ENCODE measurements around the gene OXTR. TPM values are rescaled to one million over a fixed set of nuclear protein-coding genes. Genes with fewer than 3 reads are reported as not detected.
"Not testable (repeated sequence)": the region's sequence is repeated elsewhere in the genome, so short reads cannot be mapped to it uniquely, and the experiment has no call there.

Gene OXTR
- total RNA-seq, 2 donors from 2014 or later = 0.62 to 1.5 TPM

DNA sequence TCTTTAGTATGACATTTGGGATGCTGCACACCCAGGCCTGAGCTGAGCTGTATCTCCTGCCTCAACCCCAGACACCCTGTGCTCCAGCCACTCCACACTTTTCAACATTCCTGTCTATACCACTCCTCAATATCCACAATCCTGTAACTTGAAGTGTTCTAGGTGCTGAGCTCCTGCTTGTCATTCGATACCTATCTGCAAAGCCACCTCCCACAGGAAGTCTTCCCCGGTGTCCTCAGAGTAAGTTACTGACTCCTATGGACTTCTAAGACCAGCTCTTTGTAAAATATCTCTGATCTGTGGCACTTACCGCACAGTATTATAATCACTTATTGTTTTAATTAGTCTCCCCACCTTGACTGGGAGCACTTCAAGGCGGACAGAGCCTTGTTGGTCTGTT lies 37.0 kb downstream of the OXTR start:
- H3K27me3 Mint-ChIP-seq (ENCODE audit: low read depth) = no peaks in the 10 kb centered on the region
- no peak overlapping the region for H3K4me3 Mint-ChIP-seq
- H3K36me3 Mint-ChIP-seq (ENCODE audit: insufficient read depth in 2 of 2) = no peaks in the 10 kb centered on the region
- no peak overlapping the region for H3K27ac Mint-ChIP-seq
- no peak for DNase-seq
- H3K4me1 Mint-ChIP-seq (ENCODE audit: low read depth) = no peaks in the 10 kb centered on the region
- no peaks in the 10 kb centered on the region for H3K9me3 Mint-ChIP-seq
- ATAC-seq (replicated peaks in 1 of 2) = no peak

DNA sequence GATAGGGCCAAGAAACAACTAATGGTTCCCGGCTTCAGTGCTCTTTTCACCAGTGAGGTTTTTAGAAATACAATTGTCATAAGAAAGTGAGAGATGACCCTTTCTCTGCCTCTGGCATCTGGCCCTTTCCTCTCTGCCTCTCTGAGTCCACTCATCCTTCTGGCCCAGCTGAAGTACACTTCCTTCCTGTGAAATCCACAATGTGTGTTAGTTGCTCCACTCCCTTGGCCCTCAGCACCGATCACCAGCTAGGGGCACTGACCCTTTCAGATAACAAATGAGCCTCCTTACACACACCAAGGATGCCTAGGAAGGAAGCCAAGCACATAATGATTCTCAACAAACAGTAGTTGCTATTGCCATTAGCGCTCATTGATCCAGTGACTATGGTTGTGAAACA lies 38.8 kb downstream of the OXTR start:
- no peak for ATAC-seq (replicated peaks in 1 of 2)
- Mint-ChIP-seq H3K27ac (no peak overlapping the region), H3K27me3 (ENCODE audit: low read depth) (no peaks in the 10 kb centered on the region), H3K9me3 (peaks cover 0 to 4% of the 10 kb centered on the region in 2 donors), H3K36me3 (ENCODE audit: insufficient read depth in 2 of 2) (no peaks in the 10 kb centered on the region), H3K4me1 (ENCODE audit: low read depth) (no peaks in the 10 kb centered on the region), H3K4me3 (no peak overlapping the region)
- no peak for DNase-seq

- no peak overlapping the region for H3K27ac Mint-ChIP-seq
- peaks cover 0 to 5% of the 10 kb centered on the region in 2 donors for H3K9me3 Mint-ChIP-seq
- no peaks in the 10 kb centered on the region for H3K4me1 Mint-ChIP-seq (ENCODE audit: low read depth)
- H3K4me3 Mint-ChIP-seq = no peak overlapping the region
- no peaks in the 10 kb centered on the region for H3K36me3 Mint-ChIP-seq (ENCODE audit: insufficient read depth in 2 of 2)
- no peaks in the 10 kb centered on the region for H3K27me3 Mint-ChIP-seq (ENCODE audit: low read depth)
- DNase-seq (no peak), ATAC-seq (replicated peaks in 1 of 2) (no peak)
Measured at GRCh38 chr3:8729479-8729878, 39.9 kb downstream of the OXTR start.

DNA sequence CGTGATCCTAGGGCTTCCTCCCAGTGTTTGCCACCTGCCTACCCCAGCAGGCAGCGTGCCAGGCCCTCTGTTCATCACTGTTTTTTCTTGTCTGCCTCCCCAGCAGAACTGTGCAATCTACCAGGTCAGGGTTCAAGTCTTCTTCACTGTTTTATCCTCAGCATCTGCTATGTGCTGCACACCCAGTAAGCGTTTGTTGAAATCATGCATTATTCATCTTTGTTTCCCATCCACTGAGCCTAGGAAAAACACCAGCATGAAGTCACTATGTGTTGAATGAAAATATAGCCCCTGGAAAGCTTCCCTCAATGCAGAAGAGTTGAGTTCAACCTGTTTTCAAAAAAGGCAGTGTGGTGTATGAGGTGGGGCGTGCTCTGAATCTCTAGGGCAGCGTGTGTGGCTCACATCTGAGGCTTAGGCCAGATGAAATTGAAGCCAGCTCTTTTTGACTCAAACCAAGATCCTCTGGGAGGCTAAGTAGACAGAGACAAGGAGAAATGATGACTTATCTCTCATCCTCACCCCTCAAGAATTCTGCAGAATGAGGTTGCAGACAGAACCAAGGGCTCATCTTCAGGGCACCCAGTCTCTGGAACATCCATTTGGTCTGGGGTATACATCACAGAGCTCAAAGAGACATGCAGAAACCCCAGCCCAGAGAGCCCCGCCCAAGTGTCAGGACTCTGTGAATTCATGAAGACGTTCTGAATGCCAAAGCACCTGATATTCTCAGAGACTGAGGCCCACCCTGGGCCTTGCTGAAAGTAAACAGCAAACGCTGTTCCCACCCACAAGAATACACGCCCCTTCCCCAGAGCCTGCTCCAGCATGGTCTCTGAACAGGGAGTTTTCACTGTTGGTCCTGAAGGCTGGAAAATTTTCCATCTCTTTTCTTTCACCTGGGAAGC lies 41.6 kb downstream of the OXTR start:
- Mint-ChIP-seq H3K27ac (no peak overlapping the region), H3K4me3 (no peak overlapping the region), H3K9me3 (peaks cover 3 to 5% of the 10 kb centered on the region in 2 donors), H3K36me3 (ENCODE audit: insufficient read depth in 2 of 2) (no peaks in the 10 kb centered on the region), H3K4me1 (ENCODE audit: low read depth) (no peaks in the 10 kb centered on the region), H3K27me3 (ENCODE audit: low read depth) (no peaks in the 10 kb centered on the region)
- DNase-seq (no peak), ATAC-seq (replicated peaks in 1 of 2) (no peak)

DNA sequence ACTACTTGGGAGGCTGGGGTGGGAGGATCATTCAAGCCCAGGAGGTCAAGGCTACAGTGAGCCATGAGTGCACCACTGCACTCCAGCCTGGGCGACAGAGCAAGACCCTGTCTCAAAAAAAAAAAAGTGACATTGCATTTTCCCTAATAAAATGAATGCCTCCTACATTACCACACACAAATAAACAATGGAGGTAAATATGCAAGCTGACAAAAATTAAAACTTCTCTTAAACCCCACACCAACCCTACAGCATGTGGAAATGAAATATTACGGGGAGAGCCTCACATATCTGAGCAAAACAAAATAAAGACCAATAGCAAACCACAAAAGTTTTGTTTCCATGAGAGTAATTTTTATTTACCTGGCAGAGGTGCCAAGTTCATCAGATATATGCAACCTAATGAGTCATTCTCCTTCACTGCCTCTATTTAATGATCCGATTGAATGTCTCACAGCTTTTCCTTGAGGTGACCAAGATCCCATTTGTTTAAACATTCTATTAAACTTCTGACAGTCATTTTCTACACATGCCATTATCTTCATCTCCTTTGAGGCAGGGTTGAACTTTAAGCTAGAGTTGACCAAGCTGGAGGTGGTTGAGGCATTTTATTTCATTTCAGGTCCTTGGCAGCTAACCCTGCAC lies 45.2 kb downstream of the OXTR start:
- H3K4me3 Mint-ChIP-seq = no peak overlapping the region
- DNase-seq (no peak), ATAC-seq (replicated peaks in 1 of 2) (no peak)
- no peak overlapping the region for H3K27ac Mint-ChIP-seq
- H3K9me3 Mint-ChIP-seq = peaks cover 3 to 5% of the 10 kb centered on the region in 2 donors
- H3K27me3 Mint-ChIP-seq (ENCODE audit: low read depth) = no peaks in the 10 kb centered on the region
- peaks cover 0 to 1% of the 10 kb centered on the region in 2 donors for H3K36me3 Mint-ChIP-seq (ENCODE audit: insufficient read depth in 2 of 2)
- H3K4me1 Mint-ChIP-seq (ENCODE audit: low read depth) = no peaks in the 10 kb centered on the region

DNA sequence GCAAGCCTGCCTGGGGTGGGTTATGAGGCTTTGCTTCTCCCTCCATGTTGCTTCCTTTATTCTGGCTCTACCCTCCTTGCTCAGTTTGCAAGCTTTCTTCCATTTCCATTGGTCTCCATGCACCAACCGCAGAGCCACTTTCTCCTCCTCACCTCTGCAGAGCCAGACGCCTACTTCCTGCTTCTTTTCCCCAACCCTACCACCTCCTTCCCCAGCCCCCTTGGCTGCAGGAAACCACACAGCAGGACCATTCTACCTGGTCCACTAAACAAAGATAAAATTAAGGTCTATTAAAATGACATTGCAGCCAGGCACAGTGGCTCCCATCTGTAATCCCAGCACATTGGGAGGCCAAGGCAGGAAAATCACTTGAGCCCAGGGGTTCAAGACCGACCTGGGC lies 45.8 kb downstream of the OXTR start:
- no peak for DNase-seq
- H3K9me3 Mint-ChIP-seq = peaks cover 3 to 5% of the 10 kb centered on the region in 2 donors
- no peak for ATAC-seq (replicated peaks in 1 of 2)
- peaks cover 0 to 1% of the 10 kb centered on the region in 2 donors for H3K36me3 Mint-ChIP-seq (ENCODE audit: insufficient read depth in 2 of 2)
- no peak overlapping the region for H3K27ac Mint-ChIP-seq
- H3K4me1 Mint-ChIP-seq (ENCODE audit: low read depth) = no peaks in the 10 kb centered on the region
- H3K4me3 Mint-ChIP-seq = no peak overlapping the region
- H3K27me3 Mint-ChIP-seq (ENCODE audit: low read depth) = no peaks in the 10 kb centered on the region

GRCh38 chr3:8722808-8723207 lies 46.6 kb downstream of the OXTR start:
- H3K27ac Mint-ChIP-seq = no peak overlapping the region
- H3K27me3 Mint-ChIP-seq (ENCODE audit: low read depth) = no peaks in the 10 kb centered on the region
- DNase-seq = no peak
- ATAC-seq (replicated peaks in 1 of 2) = no peak
- peaks cover 3 to 7% of the 10 kb centered on the region in 2 donors for H3K9me3 Mint-ChIP-seq
- H3K4me1 Mint-ChIP-seq (ENCODE audit: low read depth) = no peaks in the 10 kb centered on the region
- peaks cover 0 to 1% of the 10 kb centered on the region in 2 donors for H3K36me3 Mint-ChIP-seq (ENCODE audit: insufficient read depth in 2 of 2)
- no peak overlapping the region for H3K4me3 Mint-ChIP-seq

DNA sequence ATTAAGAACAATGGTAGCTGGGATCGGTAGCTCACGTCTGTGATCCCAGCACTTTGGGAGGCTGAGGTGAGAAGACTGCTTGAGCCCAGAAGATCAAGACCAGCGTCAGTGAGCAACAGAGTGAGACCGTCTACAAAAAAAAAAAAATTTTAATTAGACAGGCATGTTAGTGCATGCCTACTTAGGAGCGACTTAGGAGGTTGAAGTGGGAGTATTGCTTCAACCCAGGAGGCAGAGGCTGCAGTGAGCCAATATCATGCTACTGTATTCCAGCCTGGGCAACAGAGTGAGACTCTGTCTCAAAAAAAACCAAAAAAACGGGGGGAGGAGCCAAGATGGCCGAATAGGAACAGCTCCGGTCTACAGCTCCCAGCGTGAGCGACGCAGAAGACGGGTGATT lies 53.7 kb downstream of the OXTR start:
- not testable (repeated sequence) for H3K9me3 Mint-ChIP-seq

DNA sequence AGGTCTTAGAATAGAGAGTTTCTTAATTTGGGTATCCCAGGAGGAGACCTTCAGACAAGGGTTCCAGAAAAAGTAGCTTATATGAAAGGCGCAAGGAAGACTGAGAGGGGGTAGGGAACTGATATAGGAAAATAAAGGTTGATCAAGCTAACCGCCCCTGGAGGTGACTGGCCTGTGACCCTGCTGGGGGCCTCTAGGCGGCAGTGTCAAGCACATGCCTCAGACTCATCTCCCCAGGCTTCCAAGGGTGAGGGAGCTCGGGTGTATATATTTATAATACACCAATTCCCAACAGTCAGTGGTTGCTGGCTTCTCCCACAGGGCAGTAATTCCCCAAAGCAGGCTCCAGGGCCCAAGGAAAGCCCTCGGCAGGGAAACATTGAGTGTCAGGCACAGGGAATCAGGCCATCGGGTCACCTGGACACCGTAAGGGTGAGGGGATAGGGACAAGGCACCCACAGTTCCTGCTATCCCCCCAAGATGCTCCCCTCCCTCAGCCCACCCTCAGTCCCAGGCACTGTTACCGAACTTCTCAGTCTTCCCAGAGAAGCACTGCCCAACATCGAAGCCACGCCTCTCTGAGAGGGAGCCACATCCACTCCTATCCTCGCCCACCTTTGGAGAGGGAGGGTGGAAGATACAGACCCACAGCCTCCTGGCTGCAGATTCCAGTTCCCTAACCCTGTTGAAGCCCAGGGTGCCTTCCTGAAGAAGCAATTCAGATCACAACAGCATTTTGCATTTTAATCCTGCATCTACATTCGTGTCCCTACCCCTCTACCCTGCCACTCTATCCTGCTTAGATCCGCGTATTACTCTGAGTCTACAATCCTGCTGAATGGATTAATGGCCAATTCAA lies 55.3 kb downstream of the OXTR start:
- Mint-ChIP-seq H3K4me3 (no peak overlapping the region), H3K27ac (no peak overlapping the region), H3K27me3 (ENCODE audit: low read depth) (peaks cover 5% of the 10 kb centered on the region), H3K9me3 (peaks cover 0 to 2% of the 10 kb centered on the region in 2 donors), H3K36me3 (ENCODE audit: insufficient read depth in 2 of 2) (no peaks in the 10 kb centered on the region), H3K4me1 (ENCODE audit: low read depth) (no peaks in the 10 kb centered on the region)
- ATAC-seq (replicated peaks in 1 of 2) (no peak), DNase-seq (no peak)

More for the DNA sequence above, 53.7 kb downstream of the OXTR start:
- not testable (repeated sequence) for H3K27me3 Mint-ChIP-seq (ENCODE audit: low read depth); H3K4me1 Mint-ChIP-seq (ENCODE audit: low read depth); DNase-seq; H3K27ac Mint-ChIP-seq; H3K4me3 Mint-ChIP-seq; ATAC-seq (replicated peaks in 1 of 2); H3K36me3 Mint-ChIP-seq (ENCODE audit: insufficient read depth in 2 of 2)

GRCh38 chr3:8712908-8713255 lies 56.5 kb downstream of the OXTR start:
- Mint-ChIP-seq H3K27me3 (ENCODE audit: low read depth) (peaks cover 5% of the 10 kb centered on the region), H3K27ac (no peak overlapping the region), H3K4me1 (ENCODE audit: low read depth) (no peaks in the 10 kb centered on the region), H3K9me3 (no peaks in the 10 kb centered on the region), H3K36me3 (ENCODE audit: insufficient read depth in 2 of 2) (no peaks in the 10 kb centered on the region), H3K4me3 (no peak overlapping the region)
- ATAC-seq (replicated peaks in 1 of 2) (no peak), DNase-seq (no peak)

DNA sequence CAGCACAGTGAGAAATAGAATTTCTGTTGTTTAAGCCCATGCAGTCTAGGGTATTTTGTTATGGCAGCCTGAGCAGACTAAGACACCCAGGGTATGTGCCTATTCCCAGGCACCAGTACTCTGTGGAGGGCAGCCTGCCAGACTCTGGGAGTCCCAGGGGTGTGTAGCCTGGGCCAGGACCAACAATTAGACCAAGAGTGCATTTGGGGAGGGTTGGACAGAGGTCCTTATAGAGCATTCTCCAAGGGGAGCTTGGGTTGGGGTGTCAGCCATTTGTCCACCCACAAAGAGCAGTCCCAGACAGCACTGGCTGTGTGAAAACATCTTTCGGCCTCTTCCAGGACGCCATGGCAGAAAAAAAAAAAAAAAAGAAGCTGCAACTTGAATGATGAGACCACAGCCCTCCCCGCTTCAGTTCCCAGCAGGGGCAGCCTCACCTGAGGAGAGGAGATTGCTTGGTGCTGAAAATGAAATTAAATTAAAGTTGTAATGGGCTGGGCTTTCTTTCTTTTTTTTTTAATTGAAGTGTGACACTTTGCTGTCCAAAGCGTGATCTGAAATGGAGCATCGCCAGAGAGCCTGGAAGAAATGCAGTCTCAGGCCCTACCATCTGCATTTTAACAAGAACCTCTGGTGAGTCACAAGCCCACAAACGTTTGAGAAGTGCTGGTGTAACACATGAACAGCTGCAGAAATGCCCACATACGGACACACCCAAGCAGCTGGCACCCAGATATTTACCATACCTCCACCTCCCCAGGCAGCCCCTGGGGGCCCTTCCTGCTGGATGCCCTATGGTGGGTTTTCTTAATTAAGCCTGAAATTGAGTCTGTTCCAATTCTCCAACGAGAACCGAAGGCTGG lies 57.1 kb downstream of the OXTR start:
- H3K9me3 Mint-ChIP-seq = no peaks in the 10 kb centered on the region
- no peak for ATAC-seq (replicated peaks in 1 of 2)

DNA sequence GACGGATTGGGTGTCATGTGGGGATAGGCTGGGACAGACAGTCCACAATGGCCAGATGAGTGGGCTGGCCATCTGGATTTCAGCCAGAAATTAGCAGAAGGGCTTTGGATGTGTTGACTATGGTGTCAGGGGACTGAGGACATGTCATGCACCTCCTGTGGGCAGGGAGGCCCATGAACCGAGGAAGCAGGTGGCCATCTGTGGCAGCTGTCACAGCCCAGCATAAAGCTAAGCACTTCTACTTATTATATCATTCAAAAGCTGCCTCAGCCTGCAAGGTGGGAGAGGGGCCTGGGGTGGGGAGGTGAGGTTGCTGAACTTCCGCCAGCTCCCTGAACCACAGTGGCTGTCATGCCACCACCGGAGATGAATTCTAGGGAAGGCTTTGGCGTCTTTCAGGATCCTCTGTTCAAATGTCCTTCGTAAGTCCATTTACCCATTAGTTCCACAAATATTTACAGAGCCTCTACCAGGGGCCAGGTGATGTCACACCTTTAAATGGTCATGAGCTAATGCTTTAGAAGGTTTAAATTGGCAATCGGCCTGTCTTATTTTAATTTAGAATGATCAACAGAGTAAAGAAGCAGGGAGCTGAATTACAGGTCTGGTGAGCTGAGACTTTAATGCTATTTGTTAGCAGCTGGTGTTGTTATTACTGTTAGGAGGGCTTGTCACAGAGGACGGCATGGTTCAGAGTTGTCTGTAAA lies 59.5 kb downstream of the OXTR start:
- Mint-ChIP-seq H3K9me3 (peaks cover 0 to 2% of the 10 kb centered on the region in 2 donors), H3K4me3 (no peak overlapping the region), H3K4me1 (ENCODE audit: low read depth) (no peaks in the 10 kb centered on the region), H3K27me3 (ENCODE audit: low read depth) (peaks cover 4% of the 10 kb centered on the region), H3K27ac (no peak overlapping the region), H3K36me3 (ENCODE audit: insufficient read depth in 2 of 2) (peaks cover 2 to 3% of the 10 kb centered on the region in 2 donors)
- DNase-seq (no peak), ATAC-seq (replicated peaks in 1 of 2) (no peak)

More for the DNA sequence above, 57.1 kb downstream of the OXTR start:
- no peaks in the 10 kb centered on the region for H3K36me3 Mint-ChIP-seq (ENCODE audit: insufficient read depth in 2 of 2)
- H3K4me3 Mint-ChIP-seq = no peak overlapping the region
- H3K27me3 Mint-ChIP-seq (ENCODE audit: low read depth) = peaks cover 5% of the 10 kb centered on the region
- no peak for DNase-seq
- no peak overlapping the region for H3K27ac Mint-ChIP-seq
- no peaks in the 10 kb centered on the region for H3K4me1 Mint-ChIP-seq (ENCODE audit: low read depth)
